GM18861 (cell line): Measurements from ENCODE around the gene NLRX1.
"Not testable (repeated sequence)": the region's sequence is repeated elsewhere in the genome, so short reads cannot be mapped to it uniquely, and the experiment has no call there.

ENCODE experiments used
- ATAC-seq: cut with Tn5 transposase; IDR thresholded peaks from one replicate; pipeline ENCODE4 v1.9.1; 2021; ENCODE audit not compliant: unreplicated experiment

The NLRX1 gene

GRCh38 chr11:119206511-119207414 is 38.2 kb downstream of the NLRX1 start:
- ATAC-seq: no peak

DNA sequence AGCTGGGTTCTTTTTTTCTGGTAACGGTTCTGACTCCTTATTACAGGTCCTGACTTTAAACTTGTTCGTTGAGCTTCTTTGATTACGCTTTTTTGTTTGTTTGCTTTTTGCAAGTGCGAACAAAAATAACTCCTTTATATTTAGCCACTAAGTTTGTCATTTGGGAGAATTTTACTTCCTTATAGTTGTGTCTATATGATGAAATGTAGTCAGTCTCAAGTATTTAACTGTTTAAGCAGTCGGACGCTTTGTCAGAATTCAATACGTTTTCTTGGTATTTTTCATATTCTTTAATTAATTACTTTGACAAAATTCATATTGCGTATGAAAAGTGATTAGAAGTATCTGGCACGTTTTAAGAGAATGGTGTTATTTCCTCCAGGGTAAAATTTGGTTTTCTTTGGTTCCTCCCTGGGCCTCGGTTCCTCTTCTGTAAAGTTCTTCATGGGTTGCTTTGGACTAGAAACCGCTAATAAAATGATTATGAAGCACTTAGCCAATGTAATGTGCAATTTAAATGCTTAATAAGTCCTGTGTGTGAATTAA is 39.0 kb downstream of the NLRX1 start:
- no peak for ATAC-seq

DNA sequence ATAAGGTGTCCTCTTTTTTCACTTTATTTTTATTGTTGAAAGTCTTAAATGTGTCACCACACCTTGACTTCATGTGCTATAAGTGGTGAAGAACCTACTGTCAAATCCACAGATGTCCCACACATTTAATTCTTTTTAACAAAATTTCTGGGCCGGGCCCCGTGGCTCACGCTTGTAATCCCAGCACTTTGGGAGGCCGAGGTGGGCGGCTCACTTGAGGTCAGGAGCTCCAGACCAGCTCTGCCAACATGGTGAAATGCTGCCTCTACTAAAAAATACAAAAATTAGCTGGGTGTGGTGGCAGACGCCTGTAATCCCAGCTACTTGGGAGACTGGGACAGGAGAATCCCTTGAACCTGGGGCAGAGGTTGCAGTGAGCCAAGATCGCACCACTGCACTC is 40.7 kb downstream of the NLRX1 start:
- ATAC-seq: no peak

DNA sequence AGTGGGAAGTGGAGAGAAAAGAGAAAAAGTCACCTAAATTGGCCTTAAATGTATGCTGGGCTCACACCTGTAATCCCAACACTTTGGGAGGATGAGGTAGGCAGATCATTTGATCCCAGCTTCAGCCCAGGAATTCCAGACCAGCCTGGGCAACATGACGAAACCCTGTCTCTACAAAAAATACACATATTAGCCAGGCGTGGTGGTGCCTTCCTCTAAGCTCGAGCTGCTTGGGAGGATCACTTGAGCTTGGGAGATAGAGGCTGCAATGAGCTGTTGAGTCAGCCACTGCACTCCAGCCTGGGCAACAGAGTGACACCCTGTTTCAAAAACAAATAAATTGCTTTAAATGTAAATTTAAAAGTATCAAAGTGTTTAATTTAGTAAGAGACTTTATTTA is 41.5 kb downstream of the NLRX1 start:
- no peak for ATAC-seq

- ATAC-seq: no peak
Observed at GRCh38 chr11:119218141-119218878, 49.8 kb downstream of the NLRX1 start.

DNA sequence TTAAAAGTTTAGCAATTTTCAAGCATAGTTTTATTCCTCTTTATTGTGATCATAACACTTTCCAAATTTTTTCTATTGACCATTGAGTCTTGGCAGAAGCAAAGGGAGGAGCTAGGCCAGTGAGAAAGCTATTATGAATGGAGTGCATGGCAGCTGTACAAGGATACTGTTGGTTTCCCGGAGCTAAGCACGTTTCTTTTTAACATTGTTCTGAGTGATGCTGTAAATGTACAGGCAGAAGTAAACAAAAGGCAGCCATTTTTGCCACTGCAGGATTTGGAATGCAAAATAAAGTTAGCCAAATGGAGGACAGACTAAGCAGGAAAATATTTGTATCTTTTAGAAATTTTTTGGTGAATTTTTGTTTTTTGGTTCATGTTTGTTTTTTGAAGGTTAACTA is 53.8 kb downstream of the NLRX1 start:
- ATAC-seq: no peak

DNA sequence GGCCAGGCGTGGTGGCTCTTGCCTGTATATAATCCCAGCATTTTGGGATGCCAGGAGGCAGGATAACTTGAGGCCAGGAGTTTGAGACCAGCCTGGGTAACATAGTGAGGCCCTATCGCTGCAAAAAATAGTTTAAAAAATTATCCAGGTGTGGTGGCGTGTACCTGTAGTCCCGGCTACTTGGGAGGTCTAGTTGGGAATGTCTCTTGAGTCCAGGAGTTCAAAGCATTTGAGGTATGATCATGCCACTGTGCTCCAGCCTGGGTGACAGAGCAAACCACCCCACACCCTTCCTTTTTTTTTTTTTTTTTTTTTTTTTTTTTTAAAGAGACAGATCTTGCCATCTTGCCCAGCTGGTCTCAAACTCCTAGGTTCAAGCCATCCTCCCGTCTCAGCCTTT is 54.4 kb downstream of the NLRX1 start:
- no peak for ATAC-seq

DNA sequence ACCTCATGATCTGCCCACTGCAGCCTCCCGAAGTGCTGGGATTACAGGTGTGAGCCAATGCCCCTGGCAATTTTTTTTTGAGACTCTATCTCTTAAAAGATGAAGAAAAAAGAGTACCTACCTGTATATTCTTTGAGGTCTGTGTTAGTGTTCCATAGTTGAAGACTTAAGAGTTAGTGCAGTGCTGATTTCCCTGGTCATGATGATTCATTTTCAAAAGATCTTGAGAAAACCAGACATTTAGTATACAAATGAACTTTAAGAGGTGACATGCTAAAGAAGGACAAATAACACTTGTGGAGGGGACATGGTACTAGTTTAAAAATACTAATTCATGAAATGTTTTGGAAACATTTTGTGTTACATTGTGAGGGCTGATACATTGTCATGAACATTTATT is 55.3 kb downstream of the NLRX1 start:
- ATAC-seq: no peak

- ATAC-seq: not testable (repeated sequence)
Observed at GRCh38 chr11:119228535-119229287, 60.2 kb downstream of the NLRX1 start.

DNA sequence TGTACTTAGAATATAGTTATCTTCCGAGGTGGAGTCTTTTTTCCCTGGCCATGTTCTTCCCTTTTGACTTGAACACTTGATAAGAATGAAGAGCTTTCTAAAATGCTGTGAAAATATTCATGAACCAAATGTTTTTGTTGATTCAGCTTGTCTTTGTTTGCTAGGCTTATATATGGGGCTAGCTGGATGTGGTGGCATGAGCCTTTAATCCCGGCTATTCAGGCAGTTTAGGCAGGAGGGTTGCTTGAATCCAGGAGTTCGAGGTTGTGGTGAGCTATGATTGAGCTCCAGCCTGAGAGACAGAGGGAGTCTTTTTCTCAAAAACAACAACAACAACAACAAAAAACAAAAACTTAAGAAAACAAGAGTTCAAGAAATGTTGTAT is 60.8 kb downstream of the NLRX1 start:
- ATAC-seq: no peak

DNA sequence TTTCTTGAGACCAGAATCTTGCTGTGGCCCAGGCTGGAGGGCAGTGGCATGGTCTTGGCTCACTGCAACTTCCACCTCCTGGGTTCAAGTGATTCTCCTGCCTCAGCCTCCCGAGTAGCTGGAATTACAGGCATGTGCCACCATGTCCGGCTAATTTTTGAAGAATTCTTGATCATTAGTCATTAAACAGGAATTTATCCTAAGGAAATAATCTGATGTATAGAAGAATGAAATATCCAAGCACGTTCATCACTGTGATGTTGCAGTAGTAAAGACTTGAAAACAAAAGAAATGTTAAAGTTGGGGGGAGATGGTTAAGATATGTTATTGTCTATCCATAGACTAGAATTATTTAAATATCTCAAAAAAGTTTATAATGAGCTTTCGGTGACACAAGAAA is 61.2 kb downstream of the NLRX1 start:
- no peak for ATAC-seq
